SK-N-SH treated with all-trans-retinoic acid at 6 μM for 48 hours (cell line): ENCODE measurements around the gene AP1S2.
A peak's percentile ranks its signal among the peaks of the same experiment; 100 is the strongest.

Experiments
- ATAC-seq: fragments of 200-7000 bp; cut with Tn5 transposase; 3 replicates; pipeline ENCODE4 v1.9.1; 2020; ENCODE audit warnings: mild to moderate bottlenecking, moderate library complexity
- ARNTL ChIP-seq: fragments of 450-650 bp; formaldehyde crosslinking; IDR thresholded peaks from 2 replicates; pipeline ENCODE4 v1.5.0; 2020; ENCODE audit warnings: low read depth, mild to moderate bottlenecking, moderate library complexity, borderline replicate concordance
- BACH2 ChIP-seq: fragments of 250-450 bp; sonication (Bioruptor Pico); IDR thresholded peaks from 2 replicates; pipeline ENCODE4 v1.9.0; 2021; ENCODE audit warnings: mild to moderate bottlenecking, borderline replicate concordance
- CSDC2 ChIP-seq: fragments of 250-450 bp; sonication (Bioruptor Pico); IDR thresholded peaks from 2 replicates; pipeline ENCODE4 v1.5.0; 2020; ENCODE audit warnings: mild to moderate bottlenecking, moderate library complexity
- ESRRG ChIP-seq: fragments of 250-450 bp; sonication (Bioruptor Pico); IDR thresholded peaks from 2 replicates; pipeline ENCODE4 v1.6.1; 2021; ENCODE audit warnings: mild to moderate bottlenecking
- GLIS3 ChIP-seq: fragments of 250-450 bp; sonication (Bioruptor Pico); IDR thresholded peaks from 2 replicates; pipeline ENCODE4 v1.5.0; 2020; ENCODE audit warnings: mild to moderate bottlenecking, moderate library complexity
- ISL1 ChIP-seq: fragments of 250-450 bp; sonication (Bioruptor Pico); IDR thresholded peaks from 2 replicates; pipeline ENCODE4 v2.1.2; 2022; ENCODE audit warnings: mild to moderate bottlenecking, moderate library complexity
- OSR1 ChIP-seq: fragments of 250-450 bp; sonication (Bioruptor Pico); IDR thresholded peaks from 2 replicates; pipeline ENCODE4 v1.8.0; 2022; ENCODE audit warnings: moderate library complexity, mild to moderate bottlenecking, inconsistent platforms
- PPARA ChIP-seq: fragments of 250-450 bp; sonication (Bioruptor Pico); IDR thresholded peaks from 2 replicates; pipeline ENCODE4 v1.5.0; 2020; ENCODE audit warnings: mild to moderate bottlenecking, borderline replicate concordance
- RARB ChIP-seq: fragments of 250-450 bp; sonication (Bioruptor Pico); IDR thresholded peaks from 2 replicates; pipeline ENCODE4 v1.8.0; 2021; ENCODE audit warnings: mild to moderate bottlenecking, moderate library complexity
- SNAI2 ChIP-seq: fragments of 250-450 bp; sonication (Bioruptor Pico); IDR thresholded peaks from 2 replicates; pipeline ENCODE4 v1.5.0; 2020; ENCODE audit warnings: mild to moderate bottlenecking, moderate library complexity
- TCF4 ChIP-seq: fragments of 250-450 bp; sonication (Bioruptor Pico); IDR thresholded peaks from 2 replicates; pipeline ENCODE4 v1.8.0; 2021; ENCODE audit warnings: mild to moderate bottlenecking, moderate library complexity, borderline replicate concordance
- TOX ChIP-seq: fragments of 250-450 bp; sonication (Bioruptor Pico); IDR thresholded peaks from 2 replicates; pipeline ENCODE4 v1.8.0; 2021; ENCODE audit warnings: mild to moderate bottlenecking, moderate library complexity, borderline replicate concordance
- ZC3H10 ChIP-seq: fragments of 250-450 bp; sonication (Bioruptor Pico); IDR thresholded peaks from 2 replicates; pipeline ENCODE4 v1.5.1; 2021; ENCODE audit warnings: mild to moderate bottlenecking, moderate library complexity
- ZFP3 ChIP-seq: fragments of 250-450 bp; sonication (Bioruptor Pico); IDR thresholded peaks from 2 replicates; pipeline ENCODE4 v1.5.0; 2020; ENCODE audit warnings: mild to moderate bottlenecking, moderate library complexity
- ZFP30 ChIP-seq: fragments of 450-650 bp; formaldehyde crosslinking; IDR thresholded peaks from 2 replicates; pipeline ENCODE4 v1.5.0; 2022; ENCODE audit warnings: mild to moderate bottlenecking, moderate library complexity
- ZNF565 ChIP-seq: fragments of 450-650 bp; formaldehyde crosslinking; conservative IDR thresholded peaks from 2 replicates; pipeline ENCODE4 v1.5.0; 2020; ENCODE audit warnings: low read depth, mild to moderate bottlenecking, moderate library complexity
- ZNF70 ChIP-seq: fragments of 450-650 bp; formaldehyde crosslinking; IDR thresholded peaks from 2 replicates; pipeline ENCODE4 v1.5.0; 2020; ENCODE audit warnings: mild to moderate bottlenecking, moderate library complexity
- ZNF8 ChIP-seq: fragments of 450-650 bp; formaldehyde crosslinking; IDR thresholded peaks from 2 replicates; pipeline ENCODE4 v1.5.0; 2020; ENCODE audit warnings: mild to moderate bottlenecking, moderate library complexity
- TF ChIP-seq, protein P1 (sequence below): fragments of 250-450 bp; sonication (Bioruptor Pico); IDR thresholded peaks from 2 replicates; pipeline ENCODE4 v1.5.1; 2020; ENCODE audit warnings: low read depth, mild to moderate bottlenecking, moderate library complexity
- TF ChIP-seq, protein P2 (sequence below): fragments of 250-450 bp; sonication (Bioruptor Pico); IDR thresholded peaks from 2 replicates; pipeline ENCODE4 v1.5.0; 2020; ENCODE audit warnings: mild to moderate bottlenecking, moderate library complexity
- TF ChIP-seq, protein P3 (sequence below): fragments of 250-450 bp; sonication (Bioruptor Pico); IDR thresholded peaks from 2 replicates; pipeline ENCODE4 v1.8.0; 2021; ENCODE audit warnings: low read depth, mild to moderate bottlenecking, moderate library complexity, borderline replicate concordance
- TF ChIP-seq, protein P4 (sequence below): fragments of 250-450 bp; sonication (Bioruptor Pico); IDR thresholded peaks from 2 replicates; pipeline ENCODE4 v1.8.0; 2020; ENCODE audit warnings: mild to moderate bottlenecking, moderate library complexity, borderline replicate concordance
- TF ChIP-seq, protein P5 (sequence below): fragments of 250-450 bp; sonication (Bioruptor Pico); IDR thresholded peaks from 2 replicates; pipeline ENCODE4 v1.5.1; 2021; ENCODE audit warnings: mild to moderate bottlenecking, moderate library complexity

Gene AP1S2

DNA sequence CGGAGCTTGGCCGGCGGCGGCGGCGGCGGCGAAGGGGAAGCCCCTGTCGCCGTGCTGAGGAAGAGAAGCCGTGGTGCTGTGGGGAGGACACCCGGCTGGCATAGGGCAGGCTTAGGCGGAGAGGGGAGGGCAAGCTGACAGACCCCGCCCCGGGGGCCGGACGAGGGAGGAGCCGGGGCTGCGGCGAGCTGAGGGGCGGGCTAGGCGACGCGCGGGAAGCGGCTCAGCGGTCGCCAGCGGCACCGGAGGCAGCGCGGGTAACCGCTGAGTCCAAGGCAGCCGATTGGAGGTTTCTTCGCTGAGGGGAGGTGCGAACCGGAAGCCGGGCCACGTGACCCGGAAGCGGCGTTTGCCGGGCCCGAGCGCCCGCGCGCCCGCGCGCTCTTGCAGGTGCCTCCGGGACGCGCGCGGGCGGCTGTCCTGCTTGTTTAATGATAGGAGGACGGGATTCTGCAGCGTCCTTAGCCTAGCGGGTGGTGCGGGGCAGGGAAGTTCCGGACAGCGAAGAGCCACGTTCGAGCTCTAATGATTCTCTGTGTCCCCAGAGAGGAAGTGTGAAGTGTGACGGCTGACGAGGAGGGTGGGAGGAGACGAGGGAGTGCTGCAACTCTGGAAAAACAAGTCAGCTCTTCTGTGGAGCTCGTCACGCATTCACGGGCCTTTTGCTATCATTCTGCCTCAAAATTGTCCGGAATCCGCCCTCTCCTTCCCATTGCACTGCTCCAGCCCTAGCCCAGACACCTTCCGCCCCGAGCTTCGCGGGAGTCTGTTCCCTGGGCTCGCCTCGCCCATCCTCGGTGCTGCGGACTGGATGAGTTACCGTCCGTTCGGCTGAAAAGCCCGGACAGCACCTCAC is at the start of gene AP1S2:
Gene AP1S2 (minus strand): TSS at position 102 of the 856 bp plus-strand sequence. CDS start 2,289 bp downstream, outside the sequence.
- TF ChIP-seq ESRRG (CRISPR knock-in tag) (no peak), ZFP3 (CRISPR knock-in tag) (peak; percentile 96)
- ATAC-seq, result peak; percentile 98

DNA sequence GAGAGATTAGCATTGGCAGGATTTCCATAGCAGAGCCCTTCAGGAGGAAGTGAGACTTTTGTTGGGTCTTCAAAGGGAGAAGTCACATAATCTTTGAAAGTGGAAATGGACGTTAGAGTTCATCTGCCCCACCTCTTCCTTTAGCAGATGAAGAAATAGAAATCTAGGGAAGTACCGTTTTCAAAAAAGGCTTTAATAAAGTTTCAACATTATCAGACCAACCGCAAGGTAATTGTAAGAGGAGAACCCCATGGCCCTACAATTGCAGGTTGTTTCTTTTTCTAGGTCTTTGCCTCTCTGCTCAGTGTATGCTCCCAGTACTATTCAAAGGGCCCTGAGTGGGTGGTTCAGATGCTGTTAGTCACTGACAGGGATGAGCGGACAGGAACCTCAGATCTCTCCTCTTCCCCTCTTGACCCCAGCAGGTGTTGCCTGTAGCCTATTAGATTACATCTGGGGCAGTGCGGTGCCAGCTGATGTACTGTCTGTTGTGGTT is 48.6 kb upstream of the AP1S2 start:
- TF ChIP-seq, protein P1, sequence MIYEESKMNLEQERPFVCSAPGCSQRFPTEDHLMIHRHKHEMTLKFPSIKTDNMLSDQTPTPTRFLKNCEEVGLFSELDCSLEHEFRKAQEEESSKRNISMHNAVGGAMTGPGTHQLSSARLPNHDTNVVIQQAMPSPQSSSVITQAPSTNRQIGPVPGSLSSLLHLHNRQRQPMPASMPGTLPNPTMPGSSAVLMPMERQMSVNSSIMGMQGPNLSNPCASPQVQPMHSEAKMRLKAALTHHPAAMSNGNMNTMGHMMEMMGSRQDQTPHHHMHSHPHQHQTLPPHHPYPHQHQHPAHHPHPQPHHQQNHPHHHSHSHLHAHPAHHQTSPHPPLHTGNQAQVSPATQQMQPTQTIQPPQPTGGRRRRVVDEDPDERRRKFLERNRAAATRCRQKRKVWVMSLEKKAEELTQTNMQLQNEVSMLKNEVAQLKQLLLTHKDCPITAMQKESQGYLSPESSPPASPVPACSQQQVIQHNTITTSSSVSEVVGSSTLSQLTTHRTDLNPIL (CRISPR knock-in tag), result no peak
- TF ChIP-seq ZFP30 (CRISPR knock-in tag) (no peak), GLIS3 (no peak), ZC3H10 (no peak), ARNTL (CRISPR knock-in tag) (no peak), TOX (no peak), BACH2 (CRISPR knock-in tag) (no peak), ZNF565 (CRISPR knock-in tag) (no peak), ZFP3 (CRISPR knock-in tag) (no peak), SNAI2 (CRISPR knock-in tag) (no peak), TCF4 (CRISPR knock-in tag) (no peak), RARB (no peak), CSDC2 (no peak), ZNF8 (CRISPR knock-in tag) (no peak)
- TF ChIP-seq, protein P2, sequence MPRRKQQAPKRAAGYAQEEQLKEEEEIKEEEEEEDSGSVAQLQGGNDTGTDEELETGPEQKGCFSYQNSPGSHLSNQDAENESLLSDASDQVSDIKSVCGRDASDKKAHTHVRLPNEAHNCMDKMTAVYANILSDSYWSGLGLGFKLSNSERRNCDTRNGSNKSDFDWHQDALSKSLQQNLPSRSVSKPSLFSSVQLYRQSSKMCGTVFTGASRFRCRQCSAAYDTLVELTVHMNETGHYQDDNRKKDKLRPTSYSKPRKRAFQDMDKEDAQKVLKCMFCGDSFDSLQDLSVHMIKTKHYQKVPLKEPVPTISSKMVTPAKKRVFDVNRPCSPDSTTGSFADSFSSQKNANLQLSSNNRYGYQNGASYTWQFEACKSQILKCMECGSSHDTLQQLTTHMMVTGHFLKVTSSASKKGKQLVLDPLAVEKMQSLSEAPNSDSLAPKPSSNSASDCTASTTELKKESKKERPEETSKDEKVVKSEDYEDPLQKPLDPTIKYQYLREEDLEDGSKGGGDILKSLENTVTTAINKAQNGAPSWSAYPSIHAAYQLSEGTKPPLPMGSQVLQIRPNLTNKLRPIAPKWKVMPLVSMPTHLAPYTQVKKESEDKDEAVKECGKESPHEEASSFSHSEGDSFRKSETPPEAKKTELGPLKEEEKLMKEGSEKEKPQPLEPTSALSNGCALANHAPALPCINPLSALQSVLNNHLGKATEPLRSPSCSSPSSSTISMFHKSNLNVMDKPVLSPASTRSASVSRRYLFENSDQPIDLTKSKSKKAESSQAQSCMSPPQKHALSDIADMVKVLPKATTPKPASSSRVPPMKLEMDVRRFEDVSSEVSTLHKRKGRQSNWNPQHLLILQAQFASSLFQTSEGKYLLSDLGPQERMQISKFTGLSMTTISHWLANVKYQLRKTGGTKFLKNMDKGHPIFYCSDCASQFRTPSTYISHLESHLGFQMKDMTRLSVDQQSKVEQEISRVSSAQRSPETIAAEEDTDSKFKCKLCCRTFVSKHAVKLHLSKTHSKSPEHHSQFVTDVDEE (CRISPR knock-in tag), result no peak
- TF ChIP-seq, protein P3, sequence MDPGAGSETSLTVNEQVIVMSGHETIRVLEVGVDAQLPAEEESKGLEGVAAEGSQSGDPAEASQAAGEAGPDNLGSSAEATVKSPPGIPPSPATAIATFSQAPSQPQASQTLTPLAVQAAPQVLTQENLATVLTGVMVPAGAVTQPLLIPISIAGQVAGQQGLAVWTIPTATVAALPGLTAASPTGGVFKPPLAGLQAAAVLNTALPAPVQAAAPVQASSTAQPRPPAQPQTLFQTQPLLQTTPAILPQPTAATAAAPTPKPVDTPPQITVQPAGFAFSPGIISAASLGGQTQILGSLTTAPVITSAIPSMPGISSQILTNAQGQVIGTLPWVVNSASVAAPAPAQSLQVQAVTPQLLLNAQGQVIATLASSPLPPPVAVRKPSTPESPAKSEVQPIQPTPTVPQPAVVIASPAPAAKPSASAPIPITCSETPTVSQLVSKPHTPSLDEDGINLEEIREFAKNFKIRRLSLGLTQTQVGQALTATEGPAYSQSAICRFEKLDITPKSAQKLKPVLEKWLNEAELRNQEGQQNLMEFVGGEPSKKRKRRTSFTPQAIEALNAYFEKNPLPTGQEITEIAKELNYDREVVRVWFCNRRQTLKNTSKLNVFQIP (CRISPR knock-in tag), result no peak
- TF ChIP-seq, protein P4, sequence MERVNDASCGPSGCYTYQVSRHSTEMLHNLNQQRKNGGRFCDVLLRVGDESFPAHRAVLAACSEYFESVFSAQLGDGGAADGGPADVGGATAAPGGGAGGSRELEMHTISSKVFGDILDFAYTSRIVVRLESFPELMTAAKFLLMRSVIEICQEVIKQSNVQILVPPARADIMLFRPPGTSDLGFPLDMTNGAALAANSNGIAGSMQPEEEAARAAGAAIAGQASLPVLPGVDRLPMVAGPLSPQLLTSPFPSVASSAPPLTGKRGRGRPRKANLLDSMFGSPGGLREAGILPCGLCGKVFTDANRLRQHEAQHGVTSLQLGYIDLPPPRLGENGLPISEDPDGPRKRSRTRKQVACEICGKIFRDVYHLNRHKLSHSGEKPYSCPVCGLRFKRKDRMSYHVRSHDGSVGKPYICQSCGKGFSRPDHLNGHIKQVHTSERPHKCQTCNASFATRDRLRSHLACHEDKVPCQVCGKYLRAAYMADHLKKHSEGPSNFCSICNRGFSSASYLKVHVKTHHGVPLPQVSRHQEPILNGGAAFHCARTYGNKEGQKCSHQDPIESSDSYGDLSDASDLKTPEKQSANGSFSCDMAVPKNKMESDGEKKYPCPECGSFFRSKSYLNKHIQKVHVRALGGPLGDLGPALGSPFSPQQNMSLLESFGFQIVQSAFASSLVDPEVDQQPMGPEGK (CRISPR knock-in tag), result no peak
- TF ChIP-seq, protein P5, sequence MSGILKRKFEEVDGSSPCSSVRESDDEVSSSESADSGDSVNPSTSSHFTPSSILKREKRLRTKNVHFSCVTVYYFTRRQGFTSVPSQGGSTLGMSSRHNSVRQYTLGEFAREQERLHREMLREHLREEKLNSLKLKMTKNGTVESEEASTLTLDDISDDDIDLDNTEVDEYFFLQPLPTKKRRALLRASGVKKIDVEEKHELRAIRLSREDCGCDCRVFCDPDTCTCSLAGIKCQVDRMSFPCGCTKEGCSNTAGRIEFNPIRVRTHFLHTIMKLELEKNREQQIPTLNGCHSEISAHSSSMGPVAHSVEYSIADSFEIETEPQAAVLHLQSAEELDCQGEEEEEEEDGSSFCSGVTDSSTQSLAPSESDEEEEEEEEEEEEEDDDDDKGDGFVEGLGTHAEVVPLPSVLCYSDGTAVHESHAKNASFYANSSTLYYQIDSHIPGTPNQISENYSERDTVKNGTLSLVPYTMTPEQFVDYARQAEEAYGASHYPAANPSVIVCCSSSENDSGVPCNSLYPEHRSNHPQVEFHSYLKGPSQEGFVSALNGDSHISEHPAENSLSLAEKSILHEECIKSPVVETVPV (CRISPR knock-in tag), result no peak
- no peak for ATAC-seq

DNA sequence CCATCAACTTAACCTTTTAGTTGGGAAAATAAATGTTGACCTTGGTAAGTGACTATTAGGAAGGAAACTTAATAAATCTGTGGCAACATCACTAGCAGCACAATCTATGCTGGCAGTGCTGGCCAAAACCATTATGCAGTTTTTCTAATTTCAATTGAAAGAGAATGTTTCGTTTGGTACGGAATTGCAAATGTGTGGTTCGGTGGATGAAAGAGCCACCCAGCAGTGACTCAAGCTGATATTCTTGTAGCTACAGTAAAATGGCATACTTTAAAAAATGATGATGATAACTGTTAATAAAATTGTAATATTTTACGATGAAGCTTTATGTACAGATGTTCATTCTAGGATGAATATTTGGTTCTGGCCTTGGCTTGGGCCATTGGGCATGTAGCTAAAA is 40.7 kb upstream of the AP1S2 start:
- no peak for ATAC-seq
- TF ChIP-seq GLIS3, result no peak
- no peak for TF ChIP-seq ZNF565 (CRISPR knock-in tag)
- TF ChIP-seq, protein P5 (CRISPR knock-in tag), result no peak
- no peak for TF ChIP-seq TCF4 (CRISPR knock-in tag)
- no peak for TF ChIP-seq ZFP3 (CRISPR knock-in tag)
- TF ChIP-seq TOX, result no peak
- TF ChIP-seq, protein P2 (CRISPR knock-in tag), result no peak
- TF ChIP-seq ZFP30 (CRISPR knock-in tag), result no peak
- TF ChIP-seq ZNF70, result no peak
- no peak for TF ChIP-seq CSDC2
- no peak for TF ChIP-seq PPARA (CRISPR knock-in tag)
- no peak for TF ChIP-seq OSR1 (CRISPR knock-in tag)
- no peak for TF ChIP-seq ARNTL (CRISPR knock-in tag)
- no peak for TF ChIP-seq ISL1
- no peak for TF ChIP-seq SNAI2 (CRISPR knock-in tag)
- no peak for TF ChIP-seq ZC3H10
